Measurements from ENCODE around the gene MKNK2.

The MKNK2 gene

GRCh38 chr19:2003874-2004273, 47.2 kb downstream of the MKNK2 start:
- H3K4me3 ChIP-seq (ENCODE audit: low read depth, low read length): no peak overlapping the region
- no peak for DNase-seq (ENCODE audit: low read depth)
- no peak for TF ChIP-seq CTCF (IDR thresholded peaks at IDR 0.05; ENCODE audit: low read depth, low read length, missing control alignments)

DNA sequence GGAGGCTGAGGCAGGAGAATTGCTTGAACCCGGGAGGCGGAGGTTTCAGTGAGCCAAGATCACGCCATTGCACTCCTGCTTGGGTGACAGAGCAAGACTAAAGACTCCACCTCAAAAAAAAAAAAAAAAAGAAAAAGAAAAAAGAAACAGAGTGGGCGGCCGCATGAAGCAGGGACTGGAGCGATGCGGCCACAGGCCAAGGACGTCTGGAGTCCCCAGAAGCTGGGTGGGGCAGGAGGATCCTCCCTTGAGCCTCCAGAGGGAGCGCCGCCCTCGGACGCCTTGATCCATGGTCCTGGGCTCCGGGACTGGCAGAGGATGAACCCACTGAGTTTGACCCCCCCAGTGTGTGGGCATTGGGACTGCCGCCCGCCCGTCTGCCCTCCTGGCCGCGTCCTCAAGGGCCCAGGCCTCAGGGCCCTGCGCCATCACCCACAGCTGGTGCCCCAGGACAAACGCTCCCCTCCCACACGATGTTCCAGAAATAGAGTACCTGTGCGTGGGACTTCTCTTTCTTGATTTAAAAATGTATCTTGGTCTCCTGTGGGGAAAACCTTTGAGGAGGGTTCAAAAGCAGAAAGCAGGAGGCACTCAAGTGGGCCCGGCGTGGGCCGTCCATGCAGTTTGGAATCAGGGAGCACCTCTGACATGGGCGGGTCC, 51.1 kb downstream of the MKNK2 start:
- DNase-seq (ENCODE audit: low read depth): no peak
- H3K4me3 ChIP-seq (ENCODE audit: low read depth, low read length): no peak overlapping the region

GRCh38 chr19:1998712-1999708, 52.0 kb downstream of the MKNK2 start:
- no peak for TF ChIP-seq CTCF (IDR thresholded peaks at IDR 0.05; ENCODE audit: low read depth, low read length, missing control alignments)
- no peak overlapping the region for H3K4me3 ChIP-seq (ENCODE audit: low read depth, low read length)
- DNase-seq (ENCODE audit: low read depth): no peak

More for the DNA sequence above, 51.1 kb downstream of the MKNK2 start:
- no peak for TF ChIP-seq CTCF (IDR thresholded peaks at IDR 0.05; ENCODE audit: low read depth, low read length, missing control alignments)

DNA sequence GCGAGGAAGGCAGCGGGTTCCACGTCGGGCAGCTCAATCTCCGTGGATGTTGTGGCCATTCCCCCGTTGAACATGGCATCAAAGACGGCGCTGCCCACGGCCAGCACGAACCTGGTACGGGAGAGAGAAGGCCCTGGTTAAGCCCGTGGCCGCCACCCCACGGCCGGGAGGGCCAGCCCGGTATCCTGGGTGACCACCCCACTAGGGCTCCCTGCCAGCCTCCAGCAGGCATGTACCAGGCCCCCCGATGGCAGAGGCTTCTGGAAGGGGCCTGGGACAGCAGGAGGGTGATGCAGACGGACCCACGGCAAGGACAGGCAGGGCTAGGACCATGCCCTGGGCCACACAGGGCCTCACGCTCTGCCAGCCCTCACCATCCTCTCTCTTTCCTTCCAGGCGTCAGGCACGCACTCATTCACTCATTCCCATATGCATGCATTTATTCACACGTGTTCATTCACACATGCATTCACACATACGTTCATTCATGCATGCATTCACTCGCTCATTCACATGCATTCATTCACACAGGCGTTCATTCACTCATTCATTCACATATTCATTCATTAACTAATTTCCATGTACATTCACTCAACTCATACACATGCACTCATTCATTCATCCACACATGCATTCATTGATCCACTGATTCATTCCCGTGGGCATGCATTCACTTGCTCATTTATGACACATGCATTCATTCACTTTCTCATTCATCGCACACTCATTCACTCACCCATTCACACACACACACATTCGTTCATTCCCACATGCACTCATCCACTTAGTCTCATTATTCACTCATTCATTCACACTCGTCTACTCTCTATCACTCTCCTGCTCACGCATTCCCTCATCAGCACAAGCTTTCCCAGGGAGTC, 53.5 kb downstream of the MKNK2 start:
- H3K4me3 ChIP-seq (ENCODE audit: low read depth, low read length): no peak overlapping the region
- no peak for TF ChIP-seq CTCF (IDR thresholded peaks at IDR 0.05; ENCODE audit: low read depth, low read length, missing control alignments)
- no peak for DNase-seq (ENCODE audit: low read depth)

DNA sequence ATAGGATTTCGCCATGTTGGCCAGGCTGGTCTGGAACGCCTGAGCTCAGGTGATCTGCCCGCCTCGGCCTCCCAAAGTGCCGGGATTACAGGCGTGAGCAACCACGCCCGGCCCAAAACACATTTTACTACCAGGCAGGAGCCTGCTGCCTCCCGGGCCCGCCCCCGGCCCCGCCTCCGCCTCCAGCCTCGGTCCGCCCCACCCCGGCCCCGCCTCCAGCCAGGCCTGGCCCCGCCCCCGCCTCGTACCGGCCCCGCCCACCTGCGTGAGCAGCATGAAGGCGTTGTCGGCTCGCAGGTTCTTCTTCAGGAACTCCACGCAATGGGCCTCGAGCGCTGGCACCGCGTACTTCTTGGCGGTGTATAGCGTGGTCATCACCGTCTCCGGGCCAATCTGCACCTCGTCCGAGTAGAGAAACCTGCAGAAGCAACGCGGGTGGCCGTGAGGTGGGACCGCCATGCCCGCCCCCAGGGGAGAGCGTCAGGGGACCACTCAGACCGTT, 58.2 kb downstream of the MKNK2 start:
- no peak for DNase-seq (ENCODE audit: low read depth)

More for the DNA sequence above, 58.2 kb downstream of the MKNK2 start:
- no peak overlapping the region for H3K4me3 ChIP-seq (ENCODE audit: low read depth, low read length)
- TF ChIP-seq CTCF (IDR thresholded peaks at IDR 0.05; ENCODE audit: low read depth, low read length, missing control alignments): no peak
